NT2/D1 (cell line): Measurements from ENCODE around the gene MAGI1.

Experiments used
- DNase-seq: peaks from one replicate; pipeline ENCODE4 v3.0.0-alpha.2; 2011; ENCODE audit warnings: low read depth, low spot score
- H3K27me3 ChIP-seq: 2 replicates; pipeline ENCODE4 v1.6.0; 2011; ENCODE audit warnings: mild to moderate bottlenecking; ENCODE audit not compliant: insufficient read length, insufficient read depth
- H3K36me3 ChIP-seq: 2 replicates; pipeline ENCODE4 v1.6.1; 2011; ENCODE audit warnings: mild to moderate bottlenecking, low read length, mixed read lengths; ENCODE audit not compliant: insufficient read depth, insufficient read length
- H3K4me1 ChIP-seq: 2 replicates; pipeline ENCODE4 v1.5.1; 2011; ENCODE audit not compliant: insufficient read depth, insufficient read length
- H3K4me3 ChIP-seq: 2 replicates; pipeline ENCODE4 v1.5.1; 2011; ENCODE audit warnings: low read depth; ENCODE audit not compliant: insufficient read length
- H3K9ac ChIP-seq: 2 replicates; pipeline ENCODE4 v1.6.0; 2011; ENCODE audit warnings: low read depth; ENCODE audit not compliant: insufficient read length
- H3K9me3 ChIP-seq: 2 replicates; pipeline ENCODE4 v1.5.1; 2011; ENCODE audit warnings: mild to moderate bottlenecking, low read length; ENCODE audit not compliant: insufficient read depth
- SUZ12 ChIP-seq: IDR thresholded peaks from 2 replicates; pipeline ENCODE4 v1.6.1; 2011; ENCODE audit not compliant: insufficient read length, insufficient read depth; ENCODE audit errors: extremely low read depth
- YY1 ChIP-seq: IDR thresholded peaks from 2 replicates; pipeline ENCODE4 v1.6.1; 2011; ENCODE audit not compliant: insufficient read length, insufficient read depth
- ZNF274 ChIP-seq: IDR thresholded peaks from 2 replicates; pipeline ENCODE4 v1.6.1; 2011; ENCODE audit warnings: mild to moderate bottlenecking, low read depth, low read length

Gene MAGI1

DNA sequence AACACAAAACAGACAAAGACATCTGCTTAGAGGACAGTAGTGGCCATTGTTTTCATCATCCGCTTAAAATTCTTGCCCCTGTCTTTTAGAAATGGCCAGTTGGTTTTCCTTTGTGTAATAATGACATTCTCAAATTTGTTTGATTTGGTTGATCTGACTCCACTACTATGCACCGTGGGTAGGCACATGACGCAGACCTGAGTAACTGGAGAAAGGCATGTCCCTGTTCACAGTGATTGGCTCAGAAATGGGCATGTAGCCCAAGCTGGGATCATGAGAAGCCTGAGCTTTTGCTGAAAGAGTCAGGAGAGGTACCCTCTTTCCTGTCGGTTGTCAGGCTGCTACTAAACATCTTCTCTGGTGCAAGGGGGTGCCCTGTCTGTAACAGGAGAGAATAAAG lies 36.6 kb upstream of the MAGI1 start:
- no peak for DNase-seq
- Histone ChIP-seq H3K9ac (no peak overlapping the region), H3K36me3 (no peaks in the 10 kb centered on the region), H3K9me3 (no peaks in the 10 kb centered on the region; the same call in 1 of the 2 replicates), H3K4me3 (no peak overlapping the region), H3K4me1 (no peaks in the 10 kb centered on the region), H3K27me3 (no peaks in the 10 kb centered on the region)
- TF ChIP-seq ZNF274 (no peak), SUZ12 (no peak), YY1 (no peak)

DNA sequence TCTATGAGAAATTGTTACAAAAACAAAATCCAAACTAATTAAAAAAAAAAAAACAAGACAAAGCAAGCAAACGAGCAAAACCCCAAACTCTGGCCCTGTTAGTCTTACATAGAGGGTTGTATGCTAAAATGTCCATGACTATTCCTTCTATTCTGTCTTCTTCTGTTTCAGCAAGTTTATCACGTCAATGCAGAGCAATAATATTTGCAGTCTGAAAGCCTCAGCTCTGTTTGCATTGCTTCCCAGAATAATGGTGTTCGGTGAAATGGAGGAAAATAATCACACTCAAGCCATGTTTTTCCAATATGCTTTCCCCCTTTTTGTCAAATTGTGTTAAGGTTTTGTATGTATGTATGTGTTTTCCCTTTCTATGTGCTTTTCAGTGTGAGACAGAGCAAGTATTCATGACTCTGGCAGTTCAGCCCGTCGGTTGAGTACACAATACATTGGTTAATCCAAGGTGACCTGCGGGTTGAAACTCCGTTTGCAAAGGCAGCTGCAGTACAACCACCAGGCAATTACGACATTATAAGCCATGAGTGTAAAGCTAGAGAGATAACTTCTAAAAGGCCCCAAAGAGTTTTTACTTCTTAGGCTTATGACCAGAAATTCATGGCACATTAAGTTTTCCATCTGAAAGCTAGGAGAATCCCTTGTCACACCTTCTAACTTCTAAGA lies 34.9 kb upstream of the MAGI1 start:
- no peak for DNase-seq
- Histone ChIP-seq H3K27me3 (no peaks in the 10 kb centered on the region), H3K9ac (no peak overlapping the region), H3K4me1 (no peaks in the 10 kb centered on the region), H3K36me3 (no peaks in the 10 kb centered on the region), H3K4me3 (no peak overlapping the region), H3K9me3 (no peaks in the 10 kb centered on the region; the same call in 1 of the 2 replicates)
- no peak for TF ChIP-seq ZNF274
- no peak for TF ChIP-seq YY1
- no peak for TF ChIP-seq SUZ12

DNA sequence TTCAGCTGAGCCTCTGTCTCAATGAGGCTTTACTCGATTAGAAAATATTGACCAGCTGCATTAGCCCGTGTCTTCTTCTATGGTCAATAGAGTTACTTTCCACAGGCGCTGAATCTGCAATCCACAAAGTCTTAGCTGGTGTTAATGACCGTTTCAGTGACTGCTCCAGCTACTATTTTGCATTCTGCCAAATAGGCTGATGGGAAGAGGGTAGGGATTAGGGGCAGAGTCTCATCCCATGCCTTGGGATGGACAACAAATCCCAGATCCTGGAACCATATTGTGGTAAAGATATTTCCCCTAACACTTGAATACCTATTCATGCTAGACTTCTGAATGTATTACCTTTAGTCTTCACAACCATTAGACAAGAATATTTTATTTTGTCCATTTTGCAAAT lies 29.5 kb upstream of the MAGI1 start:
- Histone ChIP-seq H3K4me1 (peaks cover 2% of the 10 kb centered on the region), H3K4me3 (no peak overlapping the region), H3K9me3 (no peaks in the 10 kb centered on the region), H3K36me3 (no peaks in the 10 kb centered on the region), H3K9ac (no peak overlapping the region), H3K27me3 (no peaks in the 10 kb centered on the region)
- TF ChIP-seq SUZ12: no peak
- TF ChIP-seq ZNF274: no peak
- TF ChIP-seq YY1: no peak
- DNase-seq: no peak

DNA sequence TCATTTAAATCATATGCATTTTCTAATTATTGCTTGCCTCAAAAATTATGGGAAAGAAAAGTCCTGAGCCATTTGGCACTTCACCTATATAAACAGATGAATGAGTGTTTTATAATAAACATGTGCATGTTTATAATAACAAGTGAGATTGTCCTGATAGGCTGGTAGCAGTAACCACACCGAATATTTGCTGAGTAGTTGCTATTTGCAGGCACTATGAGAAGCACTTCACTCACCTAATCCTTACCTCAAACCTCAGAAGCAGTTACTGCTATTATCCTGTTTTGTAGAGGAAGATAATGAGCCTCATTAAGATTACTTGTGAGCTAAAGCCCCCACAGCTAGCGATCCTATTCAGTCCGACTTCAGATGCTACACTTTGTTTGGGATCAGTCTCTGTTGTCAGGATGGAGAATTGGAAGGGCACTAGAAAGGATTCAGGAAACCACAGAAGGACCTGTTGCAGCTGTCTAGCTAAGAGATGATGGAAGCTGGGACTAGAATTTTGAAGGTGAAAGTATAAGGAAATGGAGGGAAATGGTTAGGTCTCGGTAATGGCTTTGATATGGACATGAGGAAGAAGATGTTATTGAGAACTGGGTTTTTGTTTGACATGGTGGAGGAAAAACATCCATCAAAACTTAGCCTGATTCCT lies 28.4 kb upstream of the MAGI1 start:
- Histone ChIP-seq H3K4me3 (no peak overlapping the region), H3K4me1 (peaks cover 2% of the 10 kb centered on the region), H3K36me3 (no peaks in the 10 kb centered on the region), H3K27me3 (no peaks in the 10 kb centered on the region), H3K9ac (no peak overlapping the region), H3K9me3 (no peaks in the 10 kb centered on the region)
- TF ChIP-seq ZNF274 (no peak), YY1 (no peak), SUZ12 (no peak)
- no peak for DNase-seq

DNA sequence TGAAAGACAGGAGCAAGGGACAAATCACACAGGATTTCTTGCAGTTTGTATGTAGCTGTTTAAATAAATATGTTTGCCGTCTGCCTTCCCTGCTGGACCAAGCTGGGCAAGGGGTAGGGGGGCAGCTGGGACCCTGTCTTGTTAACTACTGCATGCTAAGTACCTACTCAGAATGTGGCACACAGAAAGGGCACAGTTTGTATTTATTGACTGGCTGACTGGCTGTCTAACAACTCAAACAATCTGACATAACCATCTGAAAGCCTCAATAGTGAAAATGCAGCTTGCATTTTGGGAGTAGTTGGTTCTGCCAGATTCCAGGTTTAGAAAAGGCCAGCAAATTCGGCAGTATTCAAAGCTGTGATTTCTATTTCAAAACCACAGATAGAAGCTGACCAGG lies 16.6 kb upstream of the MAGI1 start:
- Histone ChIP-seq H3K4me3 (no peak overlapping the region), H3K4me1 (peaks cover 2% of the 10 kb centered on the region), H3K9ac (no peak overlapping the region), H3K9me3 (peaks cover 23% of the 10 kb centered on the region), H3K36me3 (no peaks in the 10 kb centered on the region), H3K27me3 (no peaks in the 10 kb centered on the region)
- TF ChIP-seq YY1 (no peak), ZNF274 (no peak), SUZ12 (no peak)
- no peak for DNase-seq

DNA sequence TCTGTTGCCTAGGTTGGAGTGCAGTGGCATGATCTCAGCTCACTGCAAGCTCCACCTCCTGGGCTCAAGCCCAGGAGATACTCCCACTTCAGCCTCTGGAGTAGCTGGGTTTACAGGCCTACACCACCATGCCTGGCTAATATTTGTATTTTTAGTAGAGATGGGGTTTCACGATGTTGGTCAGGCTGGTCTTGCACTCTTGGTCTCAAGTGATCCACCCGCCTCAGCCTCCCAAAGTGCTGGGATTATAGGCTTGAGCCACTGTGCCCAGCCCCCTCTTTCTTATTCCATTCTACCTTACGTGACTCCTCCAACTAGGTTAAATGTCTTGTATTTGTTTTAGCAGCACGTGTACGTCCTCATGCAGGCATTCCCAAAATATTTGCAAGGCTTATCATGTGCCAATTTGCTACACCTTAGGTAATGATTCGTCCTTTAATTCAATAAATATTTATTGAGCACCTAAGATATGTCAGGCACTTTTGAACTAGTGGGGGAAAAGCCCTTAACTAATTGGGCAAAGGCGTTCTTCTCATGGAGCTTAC lies 14.9 kb upstream of the MAGI1 start:
- DNase-seq: no peak

DNA sequence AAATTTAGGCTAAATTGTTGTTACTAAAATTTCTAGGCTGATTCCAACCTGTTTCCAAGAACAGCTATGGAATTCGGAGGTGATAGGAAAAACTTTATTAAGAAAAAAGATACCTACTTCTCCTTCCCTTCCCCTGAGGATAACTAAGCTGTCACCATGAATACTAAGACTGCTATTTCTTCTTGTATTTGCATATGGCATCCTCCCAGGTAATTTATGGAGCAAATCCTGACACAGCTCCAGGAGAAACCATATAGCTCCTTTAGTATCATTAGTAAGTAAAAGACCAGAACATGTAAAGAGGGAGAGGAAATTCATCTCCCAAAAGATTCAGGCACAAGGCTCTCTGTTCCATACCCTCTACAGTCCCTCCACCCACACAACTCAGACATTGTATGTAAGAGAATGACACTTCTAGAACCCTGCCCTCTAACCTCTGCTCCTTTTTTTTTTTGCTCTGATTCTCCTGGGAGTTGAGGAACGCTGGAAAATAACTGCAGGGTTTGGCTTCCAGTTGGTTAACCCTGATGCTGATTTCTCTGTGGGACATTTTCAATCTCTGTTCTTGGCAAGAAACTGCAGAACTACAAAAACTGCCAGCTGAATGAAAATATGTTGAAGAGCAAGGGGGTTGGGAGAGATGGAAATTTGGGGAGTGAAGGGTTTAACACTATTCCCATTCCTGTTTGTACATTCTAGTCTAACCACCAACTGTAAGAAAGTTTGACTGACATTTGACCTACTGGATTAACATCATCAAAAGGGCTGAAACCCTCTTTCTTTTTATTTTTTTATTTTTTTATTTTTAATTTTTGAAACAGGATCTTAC lies 14.2 kb upstream of the MAGI1 start:
- Histone ChIP-seq H3K9ac (no peak overlapping the region), H3K9me3 (peaks cover 14% of the 10 kb centered on the region), H3K4me3 (no peak overlapping the region), H3K4me1 (peaks cover 2% of the 10 kb centered on the region), H3K27me3 (no peaks in the 10 kb centered on the region), H3K36me3 (no peaks in the 10 kb centered on the region)
- TF ChIP-seq ZNF274 (no peak), YY1 (no peak), SUZ12 (no peak)
- DNase-seq: no peak

More for the DNA sequence above, 14.9 kb upstream of the MAGI1 start:
- TF ChIP-seq ZNF274 (no peak), SUZ12 (no peak), YY1 (no peak)
- no peak overlapping the region for H3K9ac ChIP-seq
- peaks cover 21% of the 10 kb centered on the region for H3K9me3 ChIP-seq
- H3K4me3 ChIP-seq: no peak overlapping the region
- no peaks in the 10 kb centered on the region for H3K27me3 ChIP-seq
- H3K36me3 ChIP-seq: no peaks in the 10 kb centered on the region
- H3K4me1 ChIP-seq: peaks cover 2% of the 10 kb centered on the region
